Kidney glomerular epithelial cell (primary cell): ENCODE results near the gene GOLT1A.

Source experiments
- DNase-seq: peaks from one replicate; lab custom pipeline; 2025; lab: John Stamatoyannopoulos, UW

GOLT1A gene

DNA sequence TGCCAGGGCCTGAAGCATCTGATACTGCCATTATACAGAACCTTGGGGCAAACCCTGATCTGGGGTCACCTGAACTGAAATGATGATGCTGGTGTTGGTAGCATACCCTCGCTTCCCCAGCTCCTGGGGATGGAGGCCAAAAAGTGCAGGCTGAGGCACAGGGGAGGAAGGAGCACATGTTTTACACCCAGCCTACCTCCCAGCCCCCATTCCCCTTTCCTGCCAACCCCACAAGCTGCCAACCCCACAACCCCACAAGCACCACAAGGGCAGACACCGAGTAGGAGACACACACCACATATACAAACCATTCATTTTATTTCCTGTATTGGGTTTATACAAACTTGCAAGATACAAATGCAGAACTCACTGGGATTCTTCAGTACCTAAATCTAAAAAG, 4.8 kb upstream of the GOLT1A start:
- no peak for DNase-seq

DNA sequence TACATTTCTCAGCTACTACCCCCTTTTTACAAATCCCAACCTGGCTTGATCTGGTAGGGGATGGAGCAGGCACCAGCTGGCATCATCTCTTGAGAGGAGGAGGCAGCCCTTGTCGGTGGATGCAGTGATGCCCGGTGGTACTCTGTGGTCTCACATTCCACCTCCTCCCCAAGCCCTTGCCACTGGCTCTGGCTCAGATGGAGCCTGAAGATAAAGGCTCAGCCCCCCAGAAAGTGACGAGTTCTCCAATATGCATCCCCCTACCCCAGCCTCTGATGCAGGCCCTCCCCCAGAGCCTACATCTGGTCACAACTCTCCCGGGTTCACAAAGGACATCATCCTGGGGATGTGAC, 3.8 kb upstream of the GOLT1A start:
- no peak for DNase-seq

DNA sequence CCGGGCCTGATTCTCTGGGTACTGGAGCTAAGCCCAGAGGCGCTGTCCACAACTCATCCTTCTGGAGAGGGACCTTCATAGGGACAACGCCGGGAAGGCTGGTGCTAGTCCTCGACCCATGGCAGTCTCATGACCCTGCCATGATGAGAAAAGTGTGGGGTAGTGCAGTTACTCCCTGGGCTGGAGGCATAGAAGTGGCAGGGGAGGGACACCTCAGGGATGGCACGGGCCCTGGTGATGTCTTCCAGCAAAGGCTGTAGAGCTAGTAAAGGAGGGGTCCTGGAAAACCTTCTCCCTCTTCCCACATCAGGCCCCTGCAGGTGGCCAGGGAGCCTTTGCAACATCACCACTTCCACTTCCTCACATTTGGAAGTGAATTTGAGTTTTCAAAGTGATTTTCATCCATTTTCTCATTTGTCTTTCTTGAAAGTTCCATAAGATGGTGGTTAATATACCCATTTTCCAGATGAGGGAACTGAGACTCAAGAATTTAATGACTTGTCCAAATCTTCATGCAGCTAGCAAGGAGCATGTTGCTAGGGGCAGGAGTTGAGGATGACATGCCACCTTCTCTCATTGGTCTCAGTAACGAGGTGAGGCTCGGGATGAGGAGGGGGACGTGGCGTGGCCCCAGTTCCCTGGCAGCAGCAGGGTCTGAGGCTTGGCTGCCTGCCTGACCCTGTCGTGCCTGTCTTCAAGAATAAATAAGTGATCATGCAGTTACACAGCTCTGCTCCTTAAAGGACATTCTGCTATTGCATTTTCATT, 3.3 kb upstream of the GOLT1A start:
- DNase-seq, result no peak

DNA sequence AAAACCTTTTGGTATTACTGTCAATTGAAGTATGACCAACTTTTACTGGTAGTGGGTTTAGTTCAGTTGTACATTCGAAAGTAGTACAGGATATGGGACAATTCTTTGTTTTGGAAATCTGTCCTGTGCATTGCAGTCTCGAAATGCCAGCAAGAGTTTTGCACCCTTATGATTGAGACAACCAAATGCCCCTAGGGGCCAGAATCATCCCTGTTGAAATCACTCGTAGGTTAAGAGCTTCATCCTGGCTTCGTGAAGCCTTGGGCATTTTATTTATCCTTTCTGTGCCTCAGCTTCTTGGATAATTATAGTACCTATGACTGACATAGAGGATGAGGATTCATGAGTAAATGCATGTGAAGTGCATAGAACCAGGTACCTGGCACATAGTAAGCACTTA, 2.4 kb upstream of the GOLT1A start:
- no peak for DNase-seq

DNA sequence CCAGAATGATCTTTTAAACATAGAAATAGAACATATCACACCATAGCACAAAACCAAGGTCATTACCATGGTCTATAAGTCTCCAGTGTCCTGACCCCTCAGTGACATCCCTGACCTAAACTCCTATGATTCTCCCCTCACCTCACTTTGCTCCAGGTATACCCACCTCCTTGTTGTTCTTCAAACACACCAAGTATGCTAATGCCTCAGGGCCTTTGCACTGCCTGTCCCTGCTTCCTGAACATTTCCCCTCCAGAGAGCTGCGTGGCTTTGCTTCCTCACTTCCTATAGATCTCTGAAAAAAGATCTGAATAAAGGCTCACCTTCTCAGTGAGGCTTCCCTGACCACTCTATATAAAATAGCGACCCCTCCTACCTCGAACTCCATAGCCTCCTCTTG, 1.1 kb downstream of the GOLT1A start:
- no peak for DNase-seq

DNA sequence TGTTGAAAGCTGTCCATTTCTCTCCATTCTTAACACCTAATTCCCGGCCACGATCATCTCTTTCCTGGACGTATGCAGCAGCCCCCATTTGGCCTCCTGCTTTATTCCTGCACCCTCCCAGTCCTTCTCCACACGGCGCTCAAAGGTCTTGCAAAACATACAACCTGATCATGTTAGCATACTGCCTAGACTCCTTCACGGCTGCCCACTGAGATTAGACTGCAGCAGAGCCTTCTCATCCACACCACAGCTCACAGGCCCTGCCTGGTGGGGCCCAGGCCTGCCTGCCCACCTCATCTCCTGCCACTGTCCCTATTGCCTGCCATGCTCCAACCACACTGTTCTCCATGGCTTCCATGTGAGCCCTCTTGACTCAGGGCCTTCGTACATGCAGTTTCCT, 2.7 kb downstream of the GOLT1A start:
- DNase-seq, result no peak

DNA sequence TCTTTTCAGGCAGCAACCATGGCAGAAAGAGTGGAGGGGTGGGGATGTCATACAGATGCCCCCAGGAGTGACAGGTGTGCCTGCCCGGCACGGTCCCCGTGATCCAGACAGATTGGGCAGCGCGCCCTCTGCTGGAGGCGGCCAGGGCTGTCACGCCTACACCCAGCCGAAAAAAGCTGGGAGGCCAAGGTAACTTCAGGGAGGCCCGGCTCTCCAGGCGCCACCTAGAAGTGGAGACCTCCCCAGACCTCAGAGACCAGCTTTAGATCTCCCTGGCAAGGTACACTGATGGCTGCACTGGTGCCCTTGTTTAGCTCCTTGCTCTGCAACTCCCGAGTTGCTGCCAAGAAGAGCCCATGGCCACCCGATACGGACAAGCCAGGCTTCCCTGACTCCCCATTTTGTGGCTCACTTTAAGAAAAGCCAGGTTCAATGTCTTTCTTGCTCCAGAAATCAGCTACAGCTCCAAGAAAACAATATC, 6.6 kb downstream of the GOLT1A start:
- peak; percentile 11 for DNase-seq

DNA sequence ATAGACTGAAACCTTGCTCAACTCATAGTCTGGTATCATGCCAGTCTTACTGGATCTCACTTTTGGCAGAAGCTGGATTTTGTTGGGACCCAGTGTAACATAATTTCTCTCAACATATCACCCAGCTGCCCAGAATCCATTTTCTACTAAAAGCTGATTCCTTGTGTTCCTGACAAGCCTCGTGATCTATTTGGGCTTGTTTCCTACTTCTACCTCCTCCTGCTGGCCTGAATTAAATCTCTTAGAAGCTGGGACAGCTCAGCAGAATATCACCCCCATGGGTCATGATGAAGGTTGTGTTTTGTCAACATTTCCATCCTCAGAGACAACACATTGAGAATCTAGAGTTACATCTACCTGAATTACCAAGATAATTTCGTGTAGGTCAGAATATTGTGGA, 7.7 kb downstream of the GOLT1A start:
- no peak for DNase-seq

DNA sequence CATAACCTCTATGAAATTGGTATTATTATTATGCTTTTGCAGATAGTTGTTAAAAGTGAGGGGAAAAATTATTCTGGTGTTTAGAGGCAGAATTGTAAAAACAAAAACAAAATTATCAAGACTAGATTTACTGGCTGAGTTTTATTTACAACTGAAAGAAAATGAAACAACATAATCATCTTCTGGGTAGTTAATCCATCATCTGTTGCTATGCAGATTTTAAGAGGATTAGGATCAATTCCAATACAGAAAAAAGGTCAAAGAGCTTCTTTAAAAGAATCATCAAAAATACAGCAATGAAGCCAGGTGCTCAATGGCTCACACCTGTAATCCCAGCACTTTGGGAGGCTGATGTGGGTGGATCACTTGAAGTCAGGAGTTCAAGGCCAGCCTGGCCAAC, 8.3 kb downstream of the GOLT1A start:
- no peak for DNase-seq

DNA sequence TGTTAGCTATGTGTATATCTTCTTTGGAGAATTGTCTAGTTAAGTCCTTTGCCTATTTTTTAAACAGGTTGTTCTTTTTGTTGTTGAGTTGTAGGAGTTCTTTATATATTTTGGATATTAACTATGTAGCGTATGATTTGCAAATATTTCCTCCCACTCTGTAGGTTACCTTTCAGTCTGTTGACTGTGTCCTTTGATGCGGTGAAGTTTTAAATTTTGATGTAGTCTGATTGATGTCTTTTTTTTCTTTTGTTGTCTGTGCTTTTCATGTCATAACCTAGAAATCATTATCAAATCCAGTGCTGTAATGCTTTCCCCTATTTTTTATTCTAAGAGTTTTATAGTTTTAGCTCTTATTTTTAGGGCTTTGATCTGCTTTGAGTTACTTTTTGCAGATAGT, 8.8 kb downstream of the GOLT1A start:
- DNase-seq, result no peak

DNA sequence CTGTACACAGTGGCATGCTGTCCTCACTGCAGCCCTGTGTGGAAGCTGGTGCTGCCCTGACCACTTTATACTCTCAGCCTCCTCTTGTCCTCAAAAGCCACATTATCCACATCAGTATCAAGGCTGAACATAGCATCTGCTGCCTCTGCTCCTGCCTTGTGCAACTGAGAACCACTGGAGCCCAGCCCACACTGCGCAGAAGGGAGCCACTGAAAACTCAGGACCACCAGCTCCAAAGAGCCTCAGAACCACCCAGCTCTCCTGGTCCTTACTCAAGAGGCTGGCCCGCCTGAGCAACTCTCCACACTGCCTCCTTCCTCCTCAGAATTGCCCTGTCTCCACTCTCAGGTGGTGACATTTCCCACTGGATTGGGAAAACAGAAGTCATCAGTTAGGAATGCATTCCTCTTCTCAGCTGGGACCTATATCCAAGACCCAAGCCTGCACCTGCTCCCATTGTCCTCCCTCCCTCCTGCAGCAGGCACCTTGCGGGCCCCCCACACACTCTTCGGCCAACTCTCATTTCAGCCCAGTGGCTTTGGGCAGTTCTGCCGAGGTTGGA, 10.5 kb downstream of the GOLT1A start:
- DNase-seq, result no peak

DNA sequence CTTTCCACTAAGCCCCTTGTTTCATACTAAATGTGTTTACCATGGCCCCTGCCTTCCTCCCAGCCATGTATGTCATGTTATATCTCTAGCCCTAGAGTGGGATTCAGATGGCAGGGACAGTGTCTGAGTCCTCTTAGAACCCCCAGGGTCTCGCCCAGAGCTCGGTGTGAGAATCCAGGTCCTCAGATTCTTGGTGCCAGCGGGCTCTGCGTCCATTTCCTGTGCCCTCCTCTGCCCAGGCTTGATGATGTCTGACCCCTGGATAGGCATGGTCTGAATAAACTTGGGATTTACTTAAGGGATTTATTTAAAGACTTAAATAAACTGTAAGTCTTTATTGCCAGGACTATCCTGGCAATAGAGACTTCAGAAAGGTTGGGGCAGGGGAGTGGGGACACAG, 11.3 kb downstream of the GOLT1A start:
- DNase-seq, result no peak

DNA sequence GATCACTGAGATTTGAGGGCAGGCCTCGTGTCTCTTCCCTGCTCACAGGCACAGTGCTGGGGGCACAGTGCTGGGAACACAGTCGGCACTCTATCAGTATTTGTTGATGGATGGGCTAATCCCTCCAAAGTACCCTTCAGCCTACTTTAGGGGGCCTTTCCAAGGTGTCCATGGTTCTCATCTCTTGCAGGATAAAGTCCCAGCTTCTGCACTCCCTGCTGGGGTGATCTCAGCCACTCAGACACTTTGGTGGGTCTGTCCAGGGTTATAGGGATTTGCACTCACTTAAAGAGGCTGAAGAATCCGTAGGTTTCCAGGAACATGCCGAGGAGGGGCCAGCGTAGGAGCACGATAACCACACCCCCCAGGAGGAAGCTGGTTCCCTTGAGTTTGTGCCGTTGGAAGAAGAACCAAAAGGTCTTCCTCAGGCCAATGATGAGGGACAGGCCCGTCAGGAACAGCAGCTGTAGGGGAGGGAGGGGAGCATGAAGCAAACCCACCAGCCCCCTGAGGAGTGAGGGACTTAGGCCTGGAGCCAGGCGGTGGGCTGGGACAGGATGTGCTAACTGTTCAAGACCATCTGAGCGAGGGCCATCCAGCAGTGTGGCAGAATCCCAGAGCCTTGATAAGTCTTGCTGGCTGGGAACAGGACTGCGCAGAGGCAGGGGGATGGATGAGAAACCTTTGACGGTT, 12.3 kb downstream of the GOLT1A start:
- no peak for DNase-seq

DNA sequence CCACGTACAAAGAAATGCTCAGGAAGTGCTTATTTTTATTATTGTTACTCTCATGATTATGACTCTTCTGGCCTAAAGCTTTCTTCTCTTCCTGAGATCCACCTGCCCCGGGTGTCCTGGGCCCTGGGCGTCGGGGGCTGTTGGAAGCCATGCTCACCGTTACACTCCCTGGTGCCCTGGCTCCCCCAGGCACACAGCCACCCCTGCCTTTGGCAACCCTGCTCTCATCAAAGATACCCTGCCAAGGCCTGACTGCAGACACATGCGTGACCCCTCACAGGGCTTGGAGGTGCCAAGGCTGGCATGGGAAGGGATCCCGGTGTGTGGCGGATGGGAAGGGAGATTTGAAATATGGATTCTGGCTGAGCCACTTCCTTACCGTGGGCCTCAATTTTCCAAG, 14.2 kb downstream of the GOLT1A start:
- no peak for DNase-seq

DNA sequence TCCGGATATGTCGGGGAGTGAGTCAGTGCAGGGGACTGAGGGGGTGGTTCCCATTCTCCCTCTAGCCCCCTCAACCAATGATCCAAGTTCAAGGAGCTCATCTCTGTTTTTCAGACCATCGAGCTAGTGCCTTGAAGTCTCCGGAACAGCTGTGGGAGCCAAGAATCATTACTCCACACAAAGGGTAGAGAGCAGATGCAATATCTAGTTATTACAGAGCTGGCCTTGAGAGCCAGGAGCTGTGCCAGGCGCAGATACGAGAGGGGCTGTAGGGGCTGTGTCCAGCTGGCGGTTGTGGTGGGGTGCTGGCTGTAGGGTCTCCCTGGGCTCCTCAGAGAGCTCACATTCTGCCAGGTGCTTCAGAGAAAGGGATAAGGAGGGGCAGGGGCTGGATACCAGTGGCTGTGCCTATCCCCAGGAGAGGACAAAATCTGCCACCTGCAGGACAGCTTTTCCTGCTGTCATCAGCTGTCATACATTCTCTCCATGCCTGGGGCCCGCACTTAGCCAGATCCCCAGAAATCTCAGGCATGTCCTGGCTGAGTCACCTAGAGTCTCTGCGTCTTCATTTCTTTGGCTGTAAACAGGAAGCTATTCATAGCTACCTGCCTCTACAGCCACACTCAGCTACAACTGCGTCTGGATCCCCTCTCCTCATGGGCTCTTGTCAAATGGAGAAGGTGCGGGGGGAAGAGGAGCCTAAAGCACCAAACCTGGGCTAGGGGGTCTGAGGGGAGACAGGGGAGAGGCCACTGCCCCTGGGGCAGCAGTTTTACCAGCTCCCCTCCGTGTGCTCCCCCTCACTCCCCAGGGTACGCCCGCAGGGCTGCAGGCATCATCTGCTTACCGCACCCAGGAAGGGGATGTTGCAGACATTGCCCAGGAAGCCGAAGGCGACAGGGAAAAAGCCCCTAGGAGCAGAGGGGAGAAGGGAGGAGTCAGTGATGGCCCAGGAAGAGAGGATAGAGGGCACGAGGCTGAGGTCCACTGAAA, 15.1 kb downstream of the GOLT1A start:
- peak; percentile 21 for DNase-seq

DNA sequence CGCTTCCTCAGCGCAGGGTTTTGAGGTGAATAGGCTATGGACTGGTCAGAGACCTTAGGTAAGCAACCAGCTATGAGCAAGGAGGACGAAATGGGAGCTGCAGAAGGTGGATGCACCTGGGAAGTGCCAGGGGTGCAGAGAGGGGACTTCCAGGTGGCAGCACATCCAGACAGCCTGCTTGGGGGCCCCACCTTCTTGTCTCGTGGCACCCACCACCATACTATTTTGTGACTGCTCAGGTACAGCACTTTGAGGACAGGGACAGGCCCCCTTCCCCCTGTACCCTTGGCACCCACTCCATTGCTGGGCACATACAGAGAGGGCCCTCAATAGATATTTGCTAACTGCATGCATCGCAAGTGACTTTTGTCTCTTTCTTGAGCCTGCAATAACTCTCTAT, 16.7 kb downstream of the GOLT1A start:
- DNase-seq, result no peak

DNA sequence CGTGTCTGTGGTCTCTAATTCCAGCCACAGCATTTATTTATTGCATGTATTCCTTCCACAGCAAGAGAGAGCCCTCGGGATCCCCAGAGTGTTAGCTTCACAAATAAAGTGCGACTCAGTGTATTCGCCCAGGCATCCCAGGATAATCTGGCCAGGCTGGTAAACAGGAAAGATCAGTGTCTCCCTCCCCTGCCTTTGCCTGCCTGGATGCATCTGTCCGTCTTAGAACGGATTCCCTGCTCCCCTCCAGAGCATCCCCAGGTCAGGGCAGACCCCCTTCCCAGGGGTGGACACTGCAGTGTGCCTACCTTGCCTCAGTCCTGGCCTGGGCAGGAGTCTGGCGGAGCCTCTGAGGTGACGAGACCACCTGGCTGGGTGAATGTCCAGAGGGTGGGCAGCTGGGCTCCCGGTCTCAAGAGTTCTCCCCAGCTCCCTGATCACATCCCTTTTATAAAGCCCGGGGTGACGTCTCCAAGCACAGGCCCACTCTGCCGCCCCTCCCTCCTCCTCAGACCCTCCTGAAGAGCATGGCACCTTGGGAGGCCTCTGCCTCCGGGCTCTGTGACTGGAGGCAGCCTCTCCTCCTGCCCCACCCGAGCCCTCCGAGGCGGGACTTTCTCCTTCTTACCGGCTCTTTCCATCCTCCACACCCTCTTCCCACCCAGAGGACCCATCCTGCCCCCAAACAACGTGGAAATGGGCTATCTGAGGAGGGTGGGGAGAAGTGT, 17.6 kb downstream of the GOLT1A start, which contains the start of gene KISS1:
KISS1 (minus strand) TSS at position 424 of the 728 bp plus-strand sequence. CDS start 3,615 bp downstream, outside the sequence.
- DNase-seq, result no peak

DNA sequence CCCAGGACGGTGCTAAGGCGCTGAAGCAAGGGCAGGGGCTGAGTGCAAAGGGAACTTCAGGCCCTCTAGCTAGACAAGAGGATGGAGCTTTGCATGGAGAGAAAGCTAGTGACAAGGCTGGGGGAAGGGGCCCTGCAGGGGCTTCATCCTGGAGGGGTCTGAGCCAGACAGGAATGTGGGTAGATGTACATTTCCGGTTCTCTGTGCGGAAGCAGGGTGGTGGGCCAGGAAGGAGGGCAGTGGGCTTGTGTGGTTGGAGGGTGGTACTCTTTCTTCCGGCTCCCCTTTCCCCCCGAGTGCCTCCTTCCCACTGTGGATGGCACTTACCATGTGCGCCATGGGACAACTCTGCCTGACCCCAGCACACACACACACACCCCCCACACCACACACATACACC, 19.0 kb downstream of the GOLT1A start:
- DNase-seq, result no peak

DNA sequence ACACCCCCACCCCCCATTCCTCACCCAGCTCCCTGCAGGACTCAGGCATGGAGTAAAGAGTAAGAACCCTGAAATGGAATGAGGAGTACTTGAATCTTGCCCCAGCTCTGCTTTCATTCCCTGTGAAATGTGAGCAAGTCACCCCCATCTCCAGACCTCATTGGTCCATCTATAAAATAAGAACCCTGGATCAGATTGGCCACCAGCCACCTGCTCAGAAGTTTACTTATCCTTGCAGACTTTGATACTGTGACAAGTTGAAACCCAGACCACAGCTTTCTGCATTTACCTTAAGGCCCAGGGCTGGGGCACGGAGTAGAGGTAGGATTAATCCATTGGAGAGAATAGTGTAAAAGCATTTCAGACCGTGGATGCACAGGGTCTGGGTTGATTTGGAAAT, 19.7 kb downstream of the GOLT1A start:
- DNase-seq, result no peak

DNA sequence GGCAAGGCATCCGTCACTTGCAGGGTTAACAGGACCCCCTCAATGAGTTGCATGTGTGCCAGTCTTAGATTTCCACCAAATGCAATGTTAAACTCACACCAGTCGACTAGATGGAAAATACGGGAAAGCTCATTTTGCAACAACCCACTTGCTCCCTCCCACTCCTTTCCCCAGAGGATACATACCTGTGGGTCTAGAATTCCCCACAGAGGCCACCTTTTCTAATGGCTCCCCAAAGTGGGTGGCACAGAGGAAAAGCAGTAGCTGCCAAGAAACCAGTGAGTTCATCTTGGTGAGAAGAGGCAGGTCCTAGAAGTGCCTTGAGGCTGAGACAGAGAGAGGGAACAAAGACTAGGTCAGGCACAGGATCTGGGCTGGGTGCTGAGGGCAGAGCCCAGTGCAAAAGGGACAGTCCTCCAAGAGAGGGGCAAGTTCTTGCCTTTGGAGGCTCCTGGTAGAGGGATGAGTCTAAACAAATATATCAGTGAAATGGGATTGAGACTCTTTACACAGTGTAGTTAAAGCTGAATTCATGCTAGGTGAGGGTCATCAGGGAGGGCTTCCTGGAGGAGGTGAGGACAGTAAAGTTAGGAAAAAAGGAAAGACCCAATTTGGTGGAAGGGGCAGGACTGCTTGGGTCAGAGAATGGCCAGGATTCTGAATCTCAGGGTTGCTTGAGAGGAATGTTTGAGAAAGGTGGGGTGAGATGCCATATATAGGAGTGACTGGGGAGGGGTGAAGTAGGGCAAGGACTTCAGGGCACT, 21.0 kb downstream of the GOLT1A start:
- no peak for DNase-seq

DNA sequence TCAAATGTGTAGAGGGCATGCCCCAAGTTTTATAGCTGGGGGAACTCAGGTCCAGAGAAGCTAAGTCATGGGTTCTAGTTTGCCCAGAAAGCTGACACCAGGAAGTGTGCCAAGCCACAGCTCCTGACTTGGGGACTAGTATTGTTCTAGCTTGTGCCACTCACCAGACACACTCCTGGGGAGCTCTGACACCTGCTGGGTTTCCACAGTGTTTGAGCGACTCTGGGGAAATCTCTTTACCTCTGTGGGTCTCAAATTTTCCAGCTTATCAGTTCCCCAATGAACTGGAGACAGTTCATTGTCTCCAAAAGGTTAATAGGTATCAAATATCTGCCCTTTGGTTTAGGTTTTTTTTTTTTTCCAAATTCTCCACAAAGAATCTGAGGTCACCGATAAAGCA, 21.7 kb downstream of the GOLT1A start:
- DNase-seq, result no peak
